TTC549 (cell line): ENCODE data around the gene DUSP9.

ENCODE experiments used
- FAIRE-seq: peaks from 2 replicates; lab custom pipeline; 2012; peaks lifted over from hg19 to GRCh38; lab: Jason Lieb, UNC

The DUSP9 gene

GRCh38 chrX:153649178-153649914 lies 2.3 kb downstream of the DUSP9 start:
- no peak for FAIRE-seq

- no peak for FAIRE-seq
Observed at GRCh38 chrX:153649915-153650782, 3.1 kb downstream of the DUSP9 start.

- FAIRE-seq: no peak
Observed at GRCh38 chrX:153650959-153651358, 4.0 kb downstream of the DUSP9 start.

- FAIRE-seq: no peak
Observed at GRCh38 chrX:153651540-153652079, 4.6 kb downstream of the DUSP9 start.

- no peak for FAIRE-seq
Observed at GRCh38 chrX:153653556-153653955, 6.6 kb downstream of the DUSP9 start.

- no peak for FAIRE-seq
Observed at GRCh38 chrX:153657161-153657560, 10.2 kb downstream of the DUSP9 start.

- no peak for FAIRE-seq
Observed at GRCh38 chrX:153659268-153659667, 12.3 kb downstream of the DUSP9 start.

GRCh38 chrX:153662266-153662665 lies 15.3 kb downstream of the DUSP9 start:
- no peak for FAIRE-seq

- FAIRE-seq: no peak
Observed at GRCh38 chrX:153665726-153666306, 18.8 kb downstream of the DUSP9 start.

GRCh38 chrX:153667281-153667955 lies 20.4 kb downstream of the DUSP9 start:
- no peak for FAIRE-seq

- FAIRE-seq: no peak
Observed at GRCh38 chrX:153667956-153668396, 21.0 kb downstream of the DUSP9 start.

- no peak for FAIRE-seq
Observed at GRCh38 chrX:153668423-153669173, 21.6 kb downstream of the DUSP9 start.

- FAIRE-seq: no peak
Observed at GRCh38 chrX:153669174-153669890, 22.3 kb downstream of the DUSP9 start.

GRCh38 chrX:153669901-153670731 lies 23.1 kb downstream of the DUSP9 start:
- FAIRE-seq: no peak

GRCh38 chrX:153670748-153671588 lies 24.0 kb downstream of the DUSP9 start:
- FAIRE-seq: no peak

- no peak for FAIRE-seq
Observed at GRCh38 chrX:153671589-153672530, 24.9 kb downstream of the DUSP9 start.

- no peak for FAIRE-seq
Observed at GRCh38 chrX:153672531-153673427, 25.8 kb downstream of the DUSP9 start.
